K562 (cell line): Measurements from ENCODE around the gene TMEM120B. TPM values are rescaled to one million over a fixed set of nuclear protein-coding genes. Genes with fewer than 3 reads are reported as not detected.

ENCODE experiments used
- C11orf30 ChIP-seq: fragments of 450-650 bp; IDR thresholded peaks from 2 replicates; pipeline ENCODE4 v1.6.1; 2016; ENCODE audit warnings: low read depth, mild to moderate bottlenecking
- CHD1 ChIP-seq: fragments of 200-600 bp; sonication (generic); IDR thresholded peaks from one replicate; pipeline ENCODE4 v1.6.1; 2012; ENCODE audit warnings: mild to moderate bottlenecking, moderate library complexity, low read length, inconsistent platforms
- CHD4 ChIP-seq: fragments of 200-600 bp; sonication (generic); IDR thresholded peaks from 3 replicates; pipeline ENCODE4 v1.6.1; 2012; ENCODE audit warnings: low read depth, mild to moderate bottlenecking, mixed read lengths, low read length, inconsistent platforms; ENCODE audit not compliant: insufficient read depth, insufficient replicate concordance, poor library complexity, severe bottlenecking
- EP400 ChIP-seq: fragments of 450-650 bp; IDR thresholded peaks from 2 replicates; pipeline ENCODE4 v1.6.1; 2017; ENCODE audit warnings: antibody characterized with exemption, mild to moderate bottlenecking, moderate library complexity
- FOXJ3 ChIP-seq: sonication (generic); formaldehyde crosslinking; IDR thresholded peaks from 2 replicates; pipeline ENCODE4 v1.4.0; 2020; ENCODE audit warnings: mild to moderate bottlenecking, missing genetic modification reagents
- FOXM1 ChIP-seq, 2 experiments: fragments of 450-650 bp in 1 of 2; sonication (generic) in 1 of 2; formaldehyde crosslinking in 1 of 2; IDR thresholded peaks; 2 replicates each; pipeline versions ENCODE4 v1.6.1 to v1.9.0; 2017 to 2022; ENCODE audit warnings: low read depth in 2 of 2, mild to moderate bottlenecking in 2 of 2, missing genetic modification reagents in 1 of 2, moderate library complexity in 1 of 2
- L3MBTL2 ChIP-seq: fragments of 450-650 bp; IDR thresholded peaks from 2 replicates; pipeline ENCODE4 v1.6.1; 2016; ENCODE audit warnings: mild to moderate bottlenecking, moderate library complexity
- MCM5 ChIP-seq: fragments of 450-650 bp; IDR thresholded peaks from 2 replicates; pipeline ENCODE4 v1.6.1; 2016; ENCODE audit warnings: low read depth
- MIER1 ChIP-seq: fragments of 450-650 bp; IDR thresholded peaks from 2 replicates; pipeline ENCODE4 v1.6.1; 2016; ENCODE audit warnings: antibody characterized with exemption, mild to moderate bottlenecking, low read depth
- NCOR1 ChIP-seq: fragments of 450-650 bp; IDR thresholded peaks from 2 replicates; pipeline ENCODE4 v1.6.1; 2016; ENCODE audit warnings: mild to moderate bottlenecking, moderate library complexity
- TEAD4 ChIP-seq, 2 experiments: sonication (generic) in 1 of 2; formaldehyde crosslinking in 1 of 2; IDR thresholded peaks; 2 replicates each; pipeline versions ENCODE4 v1.6.1 to v1.8.0; 2012 to 2022; ENCODE audit warnings: borderline replicate concordance in 1 of 2, inconsistent platforms in 1 of 2, low read length in 1 of 2, mild to moderate bottlenecking in 1 of 2, missing genetic modification reagents in 1 of 2
- XRCC4 ChIP-seq: IDR thresholded peaks from one replicate; pipeline ENCODE4 v1.6.1; 2011; ENCODE audit not compliant: insufficient read depth, insufficient read length; ENCODE audit errors: extremely low read depth
- YBX1 ChIP-seq: fragments of 450-650 bp; IDR thresholded peaks from 2 replicates; pipeline ENCODE4 v1.7.1; 2016; ENCODE audit warnings: mild to moderate bottlenecking
- ZNF24 ChIP-seq: fragments of 450-650 bp; IDR thresholded peaks from 2 replicates; pipeline ENCODE4 v1.6.1; 2016
- ZNF644 ChIP-seq: fragments of 200-800 bp; sonication (Bioruptor generic); IDR thresholded peaks from 2 replicates; pipeline ENCODE4 v1.6.1; 2016; ENCODE audit warnings: low read depth, missing genetic modification characterization, missing compliant biosample characterization
- ZNF717 ChIP-seq: fragments of 250-450 bp; sonication (Bioruptor Pico); IDR thresholded peaks from 2 replicates; pipeline ENCODE4 v1.5.0; 2021
- polyA plus RNA-seq, 8 experiments: library from polyadenylated mRNA; depleted of rRNA in 4 of 8; stranded (reverse) in 5 of 8; unstranded in 3 of 8; fragments of >200 nt; fragmentation: Nextera tagmentation in 2 of 8; fragmentation: Illumina TruSeq in 1 of 8; extraction: Ambion mirVana in 2 of 8; extraction: Trizol in 1 of 8; gene quantifications; 2 replicates each; pipeline versions ENCODE4 v1.2.1 to v1.2.3, GENCODE V29; 2011 to 2014; ENCODE audit warnings: inconsistent platforms in 1 of 8, missing spikeins in 1 of 8
- total RNA-seq, 7 experiments: library from RNA; depleted of rRNA in 6 of 7; stranded (reverse); fragments of >200 nt in 6 of 7; fragmentation: Illumina TruSeq in 2 of 7; extraction: Trizol in 2 of 7; gene quantifications; 2 replicates each; pipeline versions ENCODE4 v1.2.1 to v1.2.3, GENCODE V29; 2011 to 2021; ENCODE audit warnings: low replicate concordance in 1 of 7
- TF ChIP-seq, protein P1 (sequence below): sonication (generic); formaldehyde crosslinking; IDR thresholded peaks from 2 replicates; pipeline ENCODE4 v1.8.0; 2022; ENCODE audit warnings: mild to moderate bottlenecking, missing genetic modification reagents
- TF ChIP-seq, protein P2 (sequence below): fragments of 450-650 bp; IDR thresholded peaks from 2 replicates; pipeline ENCODE4 v1.6.1; 2016; ENCODE audit warnings: borderline replicate concordance
- TF ChIP-seq, protein P3 (sequence below): fragments of 250-450 bp; sonication (Bioruptor Pico); IDR thresholded peaks from 2 replicates; pipeline ENCODE4 v1.8.0; 2021; ENCODE audit warnings: borderline replicate concordance, mild to moderate bottlenecking, moderate library complexity; ENCODE audit not compliant: poor library complexity, severe bottlenecking
- TF ChIP-seq, protein P4 (sequence below): sonication (generic); formaldehyde crosslinking; IDR thresholded peaks from 2 replicates; pipeline ENCODE4 v1.8.0; 2022; ENCODE audit warnings: mild to moderate bottlenecking, low read depth, missing genetic modification reagents

TMEM120B gene
- total and polyA plus RNA-seq, 9 of the 15 experiments (the other 6 are each of a cell fraction or from before 2014, with no cell fraction given) = 1.7 to 18.6 (median 7.4) TPM

DNA sequence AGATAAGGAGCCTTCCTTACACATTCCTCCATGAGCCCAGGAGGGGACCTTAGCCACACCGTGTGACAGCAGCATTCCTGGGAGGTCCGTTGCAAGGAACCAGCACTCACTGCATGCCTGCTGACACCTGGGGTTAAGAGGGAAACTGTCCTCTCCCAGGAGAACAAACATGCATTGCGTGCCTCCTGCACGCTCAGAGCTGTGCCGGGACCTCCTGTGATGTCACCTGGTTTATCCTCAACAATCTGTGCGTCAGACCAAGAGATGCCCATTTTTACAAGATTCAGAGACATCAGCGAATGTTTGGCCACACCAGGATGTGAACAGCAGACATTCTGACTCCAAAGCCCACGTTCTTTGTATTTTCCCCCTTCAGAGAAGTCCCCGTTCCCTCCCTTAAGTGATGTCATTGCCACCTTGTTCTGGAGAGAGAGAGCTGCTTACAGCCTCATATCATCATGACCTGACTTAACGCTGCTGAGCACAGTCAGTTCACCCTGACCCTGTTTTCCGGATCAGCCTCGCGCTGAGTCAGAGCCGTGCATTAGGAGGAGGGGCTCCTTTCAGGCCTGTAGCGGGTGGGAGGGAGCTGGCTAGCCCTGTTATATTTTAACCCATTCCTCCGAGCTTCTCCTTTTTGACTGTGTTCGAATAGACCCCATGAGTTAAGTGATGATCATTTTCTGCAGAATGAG lies 36.2 kb downstream of the TMEM120B start (continued):
- 0 out of 2 replicates have a peak, but pooled peaks have one; percentile 46 for TF ChIP-seq ZNF24
- no peak for TF ChIP-seq FOXM1 (IDR thresholded peaks at IDR 0.05; ENCODE audit: low read depth)
- no peak for TF ChIP-seq FOXM1 (CRISPR knock-in tag; IDR thresholded peaks at IDR 0.05; ENCODE audit: low read depth)
- TF ChIP-seq YBX1 = no peak
- TF ChIP-seq ZNF644 = no peak
- TF ChIP-seq, protein P1, sequence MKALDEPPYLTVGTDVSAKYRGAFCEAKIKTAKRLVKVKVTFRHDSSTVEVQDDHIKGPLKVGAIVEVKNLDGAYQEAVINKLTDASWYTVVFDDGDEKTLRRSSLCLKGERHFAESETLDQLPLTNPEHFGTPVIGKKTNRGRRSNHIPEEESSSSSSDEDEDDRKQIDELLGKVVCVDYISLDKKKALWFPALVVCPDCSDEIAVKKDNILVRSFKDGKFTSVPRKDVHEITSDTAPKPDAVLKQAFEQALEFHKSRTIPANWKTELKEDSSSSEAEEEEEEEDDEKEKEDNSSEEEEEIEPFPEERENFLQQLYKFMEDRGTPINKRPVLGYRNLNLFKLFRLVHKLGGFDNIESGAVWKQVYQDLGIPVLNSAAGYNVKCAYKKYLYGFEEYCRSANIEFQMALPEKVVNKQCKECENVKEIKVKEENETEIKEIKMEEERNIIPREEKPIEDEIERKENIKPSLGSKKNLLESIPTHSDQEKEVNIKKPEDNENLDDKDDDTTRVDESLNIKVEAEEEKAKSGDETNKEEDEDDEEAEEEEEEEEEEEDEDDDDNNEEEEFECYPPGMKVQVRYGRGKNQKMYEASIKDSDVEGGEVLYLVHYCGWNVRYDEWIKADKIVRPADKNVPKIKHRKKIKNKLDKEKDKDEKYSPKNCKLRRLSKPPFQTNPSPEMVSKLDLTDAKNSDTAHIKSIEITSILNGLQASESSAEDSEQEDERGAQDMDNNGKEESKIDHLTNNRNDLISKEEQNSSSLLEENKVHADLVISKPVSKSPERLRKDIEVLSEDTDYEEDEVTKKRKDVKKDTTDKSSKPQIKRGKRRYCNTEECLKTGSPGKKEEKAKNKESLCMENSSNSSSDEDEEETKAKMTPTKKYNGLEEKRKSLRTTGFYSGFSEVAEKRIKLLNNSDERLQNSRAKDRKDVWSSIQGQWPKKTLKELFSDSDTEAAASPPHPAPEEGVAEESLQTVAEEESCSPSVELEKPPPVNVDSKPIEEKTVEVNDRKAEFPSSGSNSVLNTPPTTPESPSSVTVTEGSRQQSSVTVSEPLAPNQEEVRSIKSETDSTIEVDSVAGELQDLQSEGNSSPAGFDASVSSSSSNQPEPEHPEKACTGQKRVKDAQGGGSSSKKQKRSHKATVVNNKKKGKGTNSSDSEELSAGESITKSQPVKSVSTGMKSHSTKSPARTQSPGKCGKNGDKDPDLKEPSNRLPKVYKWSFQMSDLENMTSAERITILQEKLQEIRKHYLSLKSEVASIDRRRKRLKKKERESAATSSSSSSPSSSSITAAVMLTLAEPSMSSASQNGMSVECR (CRISPR knock-in tag) = peak; percentile 68
- TF ChIP-seq XRCC4 = no peak
- TF ChIP-seq CHD4 = peak; percentile 32
- TF ChIP-seq ZNF717 (CRISPR knock-in tag) = no peak
- peak; percentile 48; the same call in 1 of the 2 replicates for TF ChIP-seq NCOR1
- no peak for TF ChIP-seq MCM5
- TF ChIP-seq TEAD4 (IDR thresholded peaks at IDR 0.05; ENCODE audit: low read length) = no peak
- TF ChIP-seq TEAD4 (CRISPR knock-in tag; IDR thresholded peaks at IDR 0.05; ENCODE audit: borderline replicate concordance) = peak; percentile 79; the same call in 1 of the 2 replicates
- TF ChIP-seq, protein P2, sequence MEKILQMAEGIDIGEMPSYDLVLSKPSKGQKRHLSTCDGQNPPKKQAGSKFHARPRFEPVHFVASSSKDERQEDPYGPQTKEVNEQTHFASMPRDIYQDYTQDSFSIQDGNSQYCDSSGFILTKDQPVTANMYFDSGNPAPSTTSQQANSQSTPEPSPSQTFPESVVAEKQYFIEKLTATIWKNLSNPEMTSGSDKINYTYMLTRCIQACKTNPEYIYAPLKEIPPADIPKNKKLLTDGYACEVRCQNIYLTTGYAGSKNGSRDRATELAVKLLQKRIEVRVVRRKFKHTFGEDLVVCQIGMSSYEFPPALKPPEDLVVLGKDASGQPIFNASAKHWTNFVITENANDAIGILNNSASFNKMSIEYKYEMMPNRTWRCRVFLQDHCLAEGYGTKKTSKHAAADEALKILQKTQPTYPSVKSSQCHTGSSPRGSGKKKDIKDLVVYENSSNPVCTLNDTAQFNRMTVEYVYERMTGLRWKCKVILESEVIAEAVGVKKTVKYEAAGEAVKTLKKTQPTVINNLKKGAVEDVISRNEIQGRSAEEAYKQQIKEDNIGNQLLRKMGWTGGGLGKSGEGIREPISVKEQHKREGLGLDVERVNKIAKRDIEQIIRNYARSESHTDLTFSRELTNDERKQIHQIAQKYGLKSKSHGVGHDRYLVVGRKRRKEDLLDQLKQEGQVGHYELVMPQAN = no peak
- TF ChIP-seq, protein P3, sequence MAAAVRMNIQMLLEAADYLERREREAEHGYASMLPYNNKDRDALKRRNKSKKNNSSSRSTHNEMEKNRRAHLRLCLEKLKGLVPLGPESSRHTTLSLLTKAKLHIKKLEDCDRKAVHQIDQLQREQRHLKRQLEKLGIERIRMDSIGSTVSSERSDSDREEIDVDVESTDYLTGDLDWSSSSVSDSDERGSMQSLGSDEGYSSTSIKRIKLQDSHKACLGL = no peak
- TF ChIP-seq, protein P4, sequence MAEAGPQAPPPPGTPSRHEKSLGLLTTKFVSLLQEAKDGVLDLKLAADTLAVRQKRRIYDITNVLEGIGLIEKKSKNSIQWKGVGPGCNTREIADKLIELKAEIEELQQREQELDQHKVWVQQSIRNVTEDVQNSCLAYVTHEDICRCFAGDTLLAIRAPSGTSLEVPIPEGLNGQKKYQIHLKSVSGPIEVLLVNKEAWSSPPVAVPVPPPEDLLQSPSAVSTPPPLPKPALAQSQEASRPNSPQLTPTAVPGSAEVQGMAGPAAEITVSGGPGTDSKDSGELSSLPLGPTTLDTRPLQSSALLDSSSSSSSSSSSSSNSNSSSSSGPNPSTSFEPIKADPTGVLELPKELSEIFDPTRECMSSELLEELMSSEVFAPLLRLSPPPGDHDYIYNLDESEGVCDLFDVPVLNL = no peak
- TF ChIP-seq MIER1 = no peak
- peak; percentile 81 for TF ChIP-seq C11orf30
- no peak for TF ChIP-seq FOXJ3 (CRISPR knock-in tag)
- TF ChIP-seq EP400 = peak; percentile 73
- peak; percentile 87 for TF ChIP-seq L3MBTL2
- TF ChIP-seq CHD1 = no peak
